ENCODE data around the gene TMEM151B. TPM values are rescaled to one million over a fixed set of nuclear protein-coding genes. Genes with fewer than 3 reads are reported as not detected.

Gene TMEM151B
- total and polyA plus RNA-seq, 4 donors: 9.3 to 53.1 (median 34.5) TPM

GRCh38 chr6:44257753-44258324, 12.4 kb upstream of the TMEM151B start:
- Histone ChIP-seq H3K27me3 (ENCODE audit: control insufficient read depth, insufficient read depth, low read length) (no peaks in the 10 kb centered on the region), H3K4me1 (ENCODE audit: control insufficient read depth, insufficient read depth, low read length) (peaks cover 47% of the 10 kb centered on the region), H3K9me3 (ENCODE audit: control insufficient read depth, insufficient read depth, low read length) (no peaks in the 10 kb centered on the region), H3K36me3 (ENCODE audit: control insufficient read depth, insufficient read depth, low read length) (peaks cover 66% of the 10 kb centered on the region), H3K4me3 (ENCODE audit: low read depth, low read length) (peak overlapping the region; percentile 36), H3K27ac (ENCODE audit: low read depth, low read length) (peak overlapping the region; percentile 87)
- DNase-seq (ENCODE audit: low read depth in 4 of 6, low spot score in 6 of 6): no peak
- WGBS (ENCODE audit: insufficient coverage): 32% methylated on average over 12 of the region's 15 CpGs

GRCh38 chr6:44258325-44258863, 11.9 kb upstream of the TMEM151B start:
- H3K27me3 ChIP-seq (ENCODE audit: control insufficient read depth, insufficient read depth, low read length): no peaks in the 10 kb centered on the region
- H3K27ac ChIP-seq (ENCODE audit: low read depth, low read length): no peak overlapping the region
- WGBS (ENCODE audit: insufficient coverage): 82% methylated on average over 7 of the region's 9 CpGs
- H3K4me1 ChIP-seq (ENCODE audit: control insufficient read depth, insufficient read depth, low read length): peaks cover 52% of the 10 kb centered on the region
- H3K9me3 ChIP-seq (ENCODE audit: control insufficient read depth, insufficient read depth, low read length): no peaks in the 10 kb centered on the region
- H3K36me3 ChIP-seq (ENCODE audit: control insufficient read depth, insufficient read depth, low read length): peaks cover 63% of the 10 kb centered on the region
- H3K4me3 ChIP-seq (ENCODE audit: low read depth, low read length): no peak overlapping the region
- DNase-seq (ENCODE audit: low read depth in 4 of 6, low spot score in 6 of 6): no peak

DNA sequence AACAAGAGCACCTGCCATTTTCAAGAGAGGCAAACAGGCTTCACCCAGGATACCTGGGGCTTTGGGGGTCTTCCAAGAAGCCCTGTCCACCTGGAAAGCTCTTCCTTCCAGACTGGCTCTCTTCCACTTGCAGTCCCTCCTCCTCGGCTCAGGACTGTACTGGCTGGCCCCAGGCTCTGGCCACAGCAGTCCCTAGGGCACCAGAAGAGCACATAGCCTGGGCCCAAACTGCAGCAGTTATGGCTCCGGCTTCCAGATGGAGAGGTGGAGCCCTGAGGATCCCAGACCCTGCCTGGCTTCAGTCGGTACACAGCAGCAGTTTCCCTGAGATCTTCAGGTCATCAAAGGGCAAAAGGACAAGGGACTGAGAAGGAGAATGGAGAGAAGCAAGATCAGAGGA, 11.3 kb upstream of the TMEM151B start:
- H3K27me3 ChIP-seq (ENCODE audit: control insufficient read depth, insufficient read depth, low read length): no peaks in the 10 kb centered on the region
- 97% methylated on average over 3 of the region's 3 CpGs for WGBS (ENCODE audit: insufficient coverage)
- H3K4me3 ChIP-seq (ENCODE audit: low read depth, low read length): no peak overlapping the region
- no peak overlapping the region for H3K27ac ChIP-seq (ENCODE audit: low read depth, low read length)
- peaks cover 58% of the 10 kb centered on the region for H3K4me1 ChIP-seq (ENCODE audit: control insufficient read depth, insufficient read depth, low read length)
- DNase-seq (ENCODE audit: low read depth in 4 of 6, low spot score in 6 of 6): no peak
- H3K9me3 ChIP-seq (ENCODE audit: control insufficient read depth, insufficient read depth, low read length): no peaks in the 10 kb centered on the region
- H3K36me3 ChIP-seq (ENCODE audit: control insufficient read depth, insufficient read depth, low read length): peaks cover 61% of the 10 kb centered on the region

DNA sequence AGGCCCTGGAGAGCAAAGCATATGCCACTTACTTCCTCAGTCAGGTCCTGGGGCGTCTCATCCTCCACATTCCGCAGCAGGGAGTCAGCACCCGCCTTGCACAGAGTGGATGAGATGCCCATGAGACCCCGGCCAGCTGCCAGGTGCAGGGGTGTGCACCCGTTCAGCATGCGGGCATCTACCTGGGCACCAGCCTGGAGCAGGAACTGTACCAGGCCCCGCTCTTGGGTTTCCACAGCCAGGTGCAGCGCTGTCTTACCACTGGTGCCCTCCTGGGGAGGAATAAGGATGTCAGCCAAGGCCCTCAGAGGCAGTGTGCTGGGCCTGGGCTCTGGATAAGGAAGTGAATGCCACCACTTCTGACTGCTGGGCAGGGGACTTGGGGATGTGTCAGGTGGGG, 10.2 kb upstream of the TMEM151B start:
- DNase-seq (ENCODE audit: low read depth in 4 of 6, low spot score in 6 of 6): no peak
- Histone ChIP-seq H3K9me3 (ENCODE audit: control insufficient read depth, insufficient read depth, low read length) (no peaks in the 10 kb centered on the region), H3K36me3 (ENCODE audit: control insufficient read depth, insufficient read depth, low read length) (peaks cover 50% of the 10 kb centered on the region), H3K27me3 (ENCODE audit: control insufficient read depth, insufficient read depth, low read length) (no peaks in the 10 kb centered on the region), H3K4me1 (ENCODE audit: control insufficient read depth, insufficient read depth, low read length) (peaks cover 58% of the 10 kb centered on the region), H3K4me3 (ENCODE audit: low read depth, low read length) (no peak overlapping the region), H3K27ac (ENCODE audit: low read depth, low read length) (no peak overlapping the region)
- 95% methylated on average over 8 of the region's 8 CpGs for WGBS (ENCODE audit: insufficient coverage)

DNA sequence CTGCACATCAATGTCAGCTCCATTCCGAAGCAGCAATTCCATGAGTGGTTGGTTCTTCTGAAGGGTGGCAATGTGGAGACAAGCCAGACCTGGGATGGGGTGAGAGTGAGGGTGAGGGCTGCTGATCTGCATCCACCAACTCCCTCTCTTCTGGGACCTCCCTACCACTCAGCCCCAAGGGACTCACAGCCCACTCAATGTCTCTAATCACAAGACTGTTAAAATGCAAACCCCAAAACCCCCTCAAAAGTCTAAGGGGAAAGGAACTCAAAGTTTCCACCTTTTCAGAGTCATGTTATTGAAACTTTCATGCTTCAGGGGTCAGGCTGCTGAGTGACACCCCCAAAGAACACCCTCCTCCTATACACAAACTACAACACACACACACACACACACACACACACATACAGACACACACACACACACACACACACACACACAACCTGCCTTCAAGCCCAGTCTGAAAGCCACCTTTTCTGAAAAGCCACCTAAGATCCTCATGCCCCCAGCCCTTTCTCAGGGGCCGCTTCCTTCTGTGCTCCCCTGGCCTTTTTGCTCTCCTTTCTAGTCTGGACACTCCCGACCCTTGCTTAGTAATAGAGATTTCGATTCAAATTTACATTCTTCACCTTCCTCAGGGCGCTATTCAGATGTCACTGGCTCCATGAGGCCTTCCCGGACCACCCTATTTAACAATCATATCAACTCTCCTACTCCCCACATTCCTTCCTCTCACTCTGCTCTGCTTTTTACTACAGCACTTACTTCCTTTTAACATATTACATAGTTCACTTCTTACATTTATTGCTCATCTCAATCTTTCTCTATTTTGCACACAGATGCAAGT, 9.6 kb upstream of the TMEM151B start:
- no peak overlapping the region for H3K27ac ChIP-seq (ENCODE audit: low read depth, low read length)
- no peaks in the 10 kb centered on the region for H3K9me3 ChIP-seq (ENCODE audit: control insufficient read depth, insufficient read depth, low read length)
- 100% methylated on average over 4 of the region's 6 CpGs for WGBS (ENCODE audit: insufficient coverage)
- H3K27me3 ChIP-seq (ENCODE audit: control insufficient read depth, insufficient read depth, low read length): no peaks in the 10 kb centered on the region
- H3K36me3 ChIP-seq (ENCODE audit: control insufficient read depth, insufficient read depth, low read length): peaks cover 43% of the 10 kb centered on the region
- no peak for DNase-seq (ENCODE audit: low read depth in 4 of 6, low spot score in 6 of 6)
- H3K4me1 ChIP-seq (ENCODE audit: control insufficient read depth, insufficient read depth, low read length): peaks cover 54% of the 10 kb centered on the region
- H3K4me3 ChIP-seq (ENCODE audit: low read depth, low read length): no peak overlapping the region

- no peak for DNase-seq (ENCODE audit: low read depth in 4 of 6, low spot score in 6 of 6)
- Histone ChIP-seq H3K4me3 (ENCODE audit: low read depth, low read length) (no peak overlapping the region), H3K27me3 (ENCODE audit: control insufficient read depth, insufficient read depth, low read length) (no peaks in the 10 kb centered on the region), H3K9me3 (ENCODE audit: control insufficient read depth, insufficient read depth, low read length) (no peaks in the 10 kb centered on the region), H3K36me3 (ENCODE audit: control insufficient read depth, insufficient read depth, low read length) (peaks cover 37% of the 10 kb centered on the region), H3K4me1 (ENCODE audit: control insufficient read depth, insufficient read depth, low read length) (peaks cover 48% of the 10 kb centered on the region), H3K27ac (ENCODE audit: low read depth, low read length) (no peak overlapping the region)
- WGBS (ENCODE audit: insufficient coverage): 94% methylated on average over 8 of the region's 8 CpGs
Measured at GRCh38 chr6:44261581-44261980, 8.7 kb upstream of the TMEM151B start.

GRCh38 chr6:44262467-44263353, 7.5 kb upstream of the TMEM151B start:
- peak overlapping the region; percentile 85 for H3K4me3 ChIP-seq (ENCODE audit: low read depth, low read length)
- WGBS (ENCODE audit: insufficient coverage): 76% methylated on average over 4 of the region's 7 CpGs
- no peaks in the 10 kb centered on the region for H3K27me3 ChIP-seq (ENCODE audit: control insufficient read depth, insufficient read depth, low read length)
- H3K36me3 ChIP-seq (ENCODE audit: control insufficient read depth, insufficient read depth, low read length): peaks cover 34% of the 10 kb centered on the region
- peaks cover 42% of the 10 kb centered on the region for H3K4me1 ChIP-seq (ENCODE audit: control insufficient read depth, insufficient read depth, low read length)
- no peak for DNase-seq (ENCODE audit: low read depth in 4 of 6, low spot score in 6 of 6)
- no peaks in the 10 kb centered on the region for H3K9me3 ChIP-seq (ENCODE audit: control insufficient read depth, insufficient read depth, low read length)
- no peak overlapping the region for H3K27ac ChIP-seq (ENCODE audit: low read depth, low read length)

DNA sequence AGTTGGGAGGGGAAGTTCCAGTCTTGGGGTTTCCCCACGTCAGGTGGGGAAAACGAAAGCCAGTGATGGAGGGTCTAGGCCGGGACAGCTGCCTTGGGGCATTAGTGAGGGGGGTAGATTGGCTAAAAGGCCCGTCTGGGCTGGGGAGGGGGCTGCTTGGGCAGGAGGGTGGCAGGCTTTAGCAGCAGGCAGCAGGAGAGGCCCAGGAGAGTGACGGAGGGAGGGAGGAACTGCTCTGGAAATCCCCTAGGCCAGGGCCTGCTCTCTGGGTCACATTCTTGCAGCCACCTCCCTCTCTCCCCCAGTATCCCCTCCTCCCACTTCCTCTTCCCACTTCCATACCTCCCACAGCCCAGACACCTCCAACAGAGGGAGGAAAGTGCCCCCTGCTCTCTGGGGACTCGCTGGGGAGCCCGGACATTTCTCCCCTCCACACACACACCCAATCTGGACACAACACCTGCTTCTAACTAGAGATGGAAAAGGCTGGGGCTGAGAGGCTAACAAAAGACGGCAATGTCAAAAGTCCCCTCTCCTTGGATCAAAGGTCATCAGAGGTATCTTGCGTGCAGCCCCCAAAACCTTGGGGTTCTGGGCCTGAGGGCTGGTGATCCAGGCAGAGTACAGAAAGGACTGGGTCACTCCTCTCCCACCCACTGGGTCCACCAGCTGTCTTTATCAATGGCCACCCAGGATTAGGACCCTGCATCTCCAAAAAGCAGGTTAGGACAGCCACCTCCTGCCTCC, 6.7 kb upstream of the TMEM151B start:
- Histone ChIP-seq H3K36me3 (ENCODE audit: control insufficient read depth, insufficient read depth, low read length) (peaks cover 34% of the 10 kb centered on the region), H3K4me3 (ENCODE audit: low read depth, low read length) (peak overlapping the region; percentile 85), H3K27me3 (ENCODE audit: control insufficient read depth, insufficient read depth, low read length) (no peaks in the 10 kb centered on the region), H3K9me3 (ENCODE audit: control insufficient read depth, insufficient read depth, low read length) (no peaks in the 10 kb centered on the region), H3K4me1 (ENCODE audit: control insufficient read depth, insufficient read depth, low read length) (peaks cover 41% of the 10 kb centered on the region), H3K27ac (ENCODE audit: low read depth, low read length) (no peak overlapping the region)
- 61% methylated on average over 7 of the region's 9 CpGs for whole genome bisulfite sequencing (ENCODE audit: insufficient coverage)
- DNase-seq (ENCODE audit: low read depth in 4 of 6, low spot score in 6 of 6): no peak

Data from spinal cord (tissue), 10 donors.